ENCODE measurements around the gene DLGAP1.

DLGAP1 gene

DNA sequence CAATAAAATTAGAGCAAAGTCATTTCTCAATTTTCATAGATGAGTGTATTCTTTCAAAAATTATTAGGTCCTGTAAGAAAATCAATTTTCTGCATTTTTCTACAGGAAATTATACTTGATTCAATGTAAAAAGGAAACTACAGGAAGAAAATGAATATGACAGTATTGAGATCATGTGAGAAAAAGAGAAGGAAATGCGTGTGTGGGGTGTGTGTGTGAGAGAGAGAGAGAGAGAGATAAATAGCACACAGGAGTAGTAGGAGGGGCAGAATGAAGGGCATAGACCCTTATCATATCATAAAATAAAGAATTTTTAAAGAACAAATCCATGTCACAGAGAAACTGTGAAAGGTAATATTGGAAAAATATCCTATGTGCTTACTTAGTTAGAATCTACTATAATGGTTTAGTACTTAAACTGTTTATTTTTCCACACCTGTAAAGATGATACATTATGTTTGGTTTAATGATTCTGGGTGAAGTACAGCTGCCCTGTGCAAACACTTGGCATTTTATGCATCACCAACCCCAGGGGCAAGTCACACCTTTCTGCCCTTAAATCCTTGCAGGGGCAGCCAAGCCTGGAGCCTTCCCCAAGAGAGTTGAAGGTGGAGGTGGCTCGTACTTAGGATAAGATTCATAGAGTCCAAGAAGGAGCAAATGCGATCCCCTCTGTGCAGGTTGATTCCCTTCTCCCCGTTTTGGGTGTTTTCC is 728.7 kb downstream of the DLGAP1 start:
- no peak for DNase-seq

DNA sequence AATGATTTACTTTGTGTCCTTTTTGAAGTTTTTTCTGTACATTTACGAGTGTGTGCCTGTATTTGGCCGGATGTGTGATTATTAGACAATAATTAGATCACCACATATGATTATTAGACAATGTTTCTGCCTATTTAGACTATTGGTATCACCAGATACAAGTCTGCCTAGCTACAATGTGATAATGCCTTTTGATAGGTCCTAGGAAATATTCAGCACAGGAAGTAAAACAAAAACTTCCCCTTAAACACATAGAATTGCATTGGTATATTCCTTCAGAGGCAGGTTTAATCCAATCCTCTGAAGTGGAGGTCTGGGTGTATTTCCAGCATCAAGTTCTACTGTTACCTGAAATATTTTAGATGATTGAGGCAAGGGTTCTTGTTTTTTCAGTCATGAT is 730.0 kb downstream of the DLGAP1 start:
- DNase-seq = no peak
- TF ChIP-seq POLR2A (IDR thresholded peaks at IDR 0.05; ENCODE audit: low read length) = no peak
- TF ChIP-seq GATA1 (IDR thresholded peaks at IDR 0.05; ENCODE audit: low read depth, low read length) = no peak

More for the DNA sequence above, 728.7 kb downstream of the DLGAP1 start:
- TF ChIP-seq GATA1 (IDR thresholded peaks at IDR 0.05; ENCODE audit: low read depth, low read length) (no peak), POLR2A (IDR thresholded peaks at IDR 0.05; ENCODE audit: low read length) (no peak)

DNA sequence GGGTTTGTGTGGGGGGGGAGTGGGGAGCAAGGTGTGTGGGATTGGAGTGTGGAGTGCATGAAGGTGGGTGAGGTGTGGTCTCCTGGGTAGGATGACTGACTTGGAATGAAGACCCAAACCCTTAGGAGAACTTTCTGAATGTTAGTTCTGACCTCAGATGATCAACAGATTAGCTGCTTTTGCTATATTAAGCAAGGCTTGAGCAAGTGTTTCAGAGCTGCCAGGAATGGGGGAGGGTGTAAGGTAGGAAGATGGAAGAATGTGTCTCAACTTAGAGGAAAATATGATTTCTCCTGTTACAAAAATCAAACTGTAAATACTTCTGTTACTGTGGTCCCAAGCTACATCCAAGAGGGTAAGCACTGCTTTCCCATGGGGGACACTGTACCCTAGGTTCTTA is 731.6 kb downstream of the DLGAP1 start:
- DNase-seq = peak in 1 of 2 experiments; percentile 43
- TF ChIP-seq GATA1 (IDR thresholded peaks at IDR 0.05; ENCODE audit: low read depth, low read length) = no peak
- TF ChIP-seq POLR2A (IDR thresholded peaks at IDR 0.05; ENCODE audit: low read length) = no peak

DNA sequence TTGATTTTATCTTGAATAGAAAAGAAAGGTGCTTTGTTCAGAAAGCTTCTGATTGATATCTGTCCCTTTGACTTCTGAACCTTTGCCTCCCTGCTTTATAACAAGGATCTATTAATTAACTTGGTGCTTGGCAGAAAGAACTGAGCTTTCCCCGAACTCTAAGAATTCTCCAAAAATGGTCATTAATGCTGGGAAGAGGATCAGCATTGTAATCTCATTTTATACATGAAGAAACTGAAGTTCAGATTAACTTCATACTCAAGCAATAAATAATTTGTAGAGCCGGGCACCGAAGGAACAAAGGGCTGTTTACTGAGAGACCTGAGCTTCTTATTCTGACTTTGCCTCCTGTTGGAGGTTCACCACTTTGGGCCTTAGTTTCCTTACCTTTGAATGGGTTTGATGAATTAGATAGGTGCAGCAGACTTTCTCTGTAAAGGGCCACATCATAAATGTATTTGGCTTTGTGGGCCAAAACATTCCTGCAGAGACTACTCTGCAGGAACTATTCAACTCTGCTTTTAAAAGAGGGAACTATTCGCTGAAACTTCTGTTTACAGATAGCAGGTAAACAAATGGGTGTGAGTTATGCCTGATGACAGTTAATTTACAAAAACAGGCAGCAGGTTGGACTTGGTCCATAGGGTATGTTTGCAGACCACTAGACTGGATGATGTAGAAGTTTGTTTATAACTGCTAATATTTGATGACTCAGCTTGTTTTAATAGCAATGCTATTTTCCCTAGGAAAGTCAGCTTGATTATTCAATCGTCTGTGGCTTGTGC is 732.3 kb downstream of the DLGAP1 start:
- peak; percentile 36 to 50 for DNase-seq
- TF ChIP-seq POLR2A (IDR thresholded peaks at IDR 0.05; ENCODE audit: low read length) = no peak
- no peak for TF ChIP-seq GATA1 (IDR thresholded peaks at IDR 0.05; ENCODE audit: low read depth, low read length)

DNA sequence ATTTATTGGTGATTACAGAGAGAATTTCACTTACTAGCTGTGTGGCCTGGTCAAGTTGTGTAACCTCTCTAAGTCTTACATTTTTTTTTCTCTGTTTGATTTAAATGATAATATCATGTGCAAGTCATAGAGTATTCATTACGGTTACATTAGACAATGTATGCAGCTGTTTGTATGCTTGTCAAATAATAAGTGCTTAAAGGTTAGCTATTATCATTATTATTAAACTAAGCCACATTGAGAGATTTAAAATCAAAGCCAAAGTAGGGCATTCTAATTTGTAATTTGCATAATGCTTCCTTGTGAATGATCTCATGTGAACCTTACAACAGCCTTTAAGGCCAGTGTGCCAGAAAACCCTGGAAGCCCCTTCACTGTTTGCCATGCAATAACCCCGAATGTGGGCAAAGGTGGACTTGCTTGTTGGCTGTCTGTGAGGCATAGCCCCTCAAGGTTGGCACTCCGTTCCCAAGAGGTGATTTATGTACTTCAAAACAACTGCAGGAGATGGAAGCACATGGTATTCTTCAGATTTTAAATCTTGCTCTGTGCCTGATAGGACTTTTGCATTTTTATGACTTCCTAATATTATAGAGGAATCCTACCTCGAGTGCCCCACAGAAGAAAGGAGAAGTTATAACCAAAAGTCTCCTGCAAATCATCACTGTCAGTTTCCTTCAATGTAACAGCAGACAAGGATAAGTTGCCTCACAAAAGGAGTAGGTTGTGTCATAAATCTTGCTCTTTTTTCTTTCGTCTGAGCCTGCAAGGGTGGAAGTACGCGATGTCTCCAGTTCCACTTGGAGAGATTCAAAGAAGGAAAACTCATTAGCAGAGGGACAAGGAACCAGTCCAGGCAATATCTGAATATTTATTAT is 733.1 kb downstream of the DLGAP1 start:
- DNase-seq = no peak
- no peak for TF ChIP-seq POLR2A (IDR thresholded peaks at IDR 0.05; ENCODE audit: low read length)
- no peak for TF ChIP-seq GATA1 (IDR thresholded peaks at IDR 0.05; ENCODE audit: low read depth, low read length)

DNA sequence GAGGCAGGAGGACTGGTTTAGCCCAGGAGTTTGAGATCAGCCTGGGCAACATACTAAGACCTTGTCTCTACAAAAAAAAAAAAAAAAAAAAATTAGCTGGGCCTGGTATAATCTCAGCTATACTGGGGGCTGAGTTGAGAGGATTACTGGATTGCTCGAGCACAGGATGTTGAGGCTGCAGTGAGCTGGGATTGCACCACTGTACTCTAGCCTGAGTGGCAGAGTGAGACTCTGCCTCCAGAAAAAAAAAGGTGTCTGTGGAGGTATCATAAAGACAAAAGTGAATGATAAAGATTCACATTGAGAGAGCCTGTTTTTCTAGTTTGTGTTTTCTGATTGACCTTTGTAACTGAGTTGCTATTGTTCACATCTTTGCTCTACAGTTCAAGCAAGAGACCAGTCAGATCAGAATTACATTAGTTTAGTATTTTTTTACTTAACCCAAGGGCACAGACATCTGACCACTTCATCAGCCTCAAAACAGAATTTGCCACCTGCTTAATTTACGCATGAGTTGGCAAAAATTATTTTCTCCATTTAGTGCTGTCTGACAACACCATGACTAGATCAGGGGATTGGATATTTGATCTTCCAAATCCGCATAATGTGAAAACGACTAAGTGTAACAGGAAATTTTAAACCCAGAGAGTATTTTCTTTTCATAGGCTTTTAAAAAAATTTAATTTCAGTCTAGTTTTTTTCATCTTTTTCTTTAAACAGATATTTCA is 734.1 kb downstream of the DLGAP1 start:
- DNase-seq = no peak
- no peak for TF ChIP-seq POLR2A (IDR thresholded peaks at IDR 0.05; ENCODE audit: low read length)

DNA sequence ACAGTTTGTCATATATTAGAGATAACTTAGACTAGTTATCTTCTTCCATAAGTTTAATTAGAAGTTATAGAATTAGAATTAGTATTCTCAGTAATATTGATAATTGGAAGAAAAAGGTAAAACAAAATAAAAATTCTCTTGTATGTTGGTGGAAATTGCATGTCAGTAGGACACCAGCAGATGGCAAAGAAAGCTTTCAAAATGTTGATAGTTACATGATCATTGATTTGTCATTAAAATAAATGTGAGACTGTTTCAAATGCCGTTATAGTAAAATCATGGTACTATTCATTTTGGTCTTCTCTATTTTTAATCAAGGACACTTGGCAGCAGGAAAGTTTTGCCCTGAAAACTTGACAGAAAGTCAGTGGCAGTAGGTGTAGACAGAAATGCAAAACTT is 734.9 kb downstream of the DLGAP1 start:
- TF ChIP-seq GATA1 (IDR thresholded peaks at IDR 0.05; ENCODE audit: low read depth, low read length) (no peak), POLR2A (IDR thresholded peaks at IDR 0.05; ENCODE audit: low read length) (no peak)
- no peak for DNase-seq

DNA sequence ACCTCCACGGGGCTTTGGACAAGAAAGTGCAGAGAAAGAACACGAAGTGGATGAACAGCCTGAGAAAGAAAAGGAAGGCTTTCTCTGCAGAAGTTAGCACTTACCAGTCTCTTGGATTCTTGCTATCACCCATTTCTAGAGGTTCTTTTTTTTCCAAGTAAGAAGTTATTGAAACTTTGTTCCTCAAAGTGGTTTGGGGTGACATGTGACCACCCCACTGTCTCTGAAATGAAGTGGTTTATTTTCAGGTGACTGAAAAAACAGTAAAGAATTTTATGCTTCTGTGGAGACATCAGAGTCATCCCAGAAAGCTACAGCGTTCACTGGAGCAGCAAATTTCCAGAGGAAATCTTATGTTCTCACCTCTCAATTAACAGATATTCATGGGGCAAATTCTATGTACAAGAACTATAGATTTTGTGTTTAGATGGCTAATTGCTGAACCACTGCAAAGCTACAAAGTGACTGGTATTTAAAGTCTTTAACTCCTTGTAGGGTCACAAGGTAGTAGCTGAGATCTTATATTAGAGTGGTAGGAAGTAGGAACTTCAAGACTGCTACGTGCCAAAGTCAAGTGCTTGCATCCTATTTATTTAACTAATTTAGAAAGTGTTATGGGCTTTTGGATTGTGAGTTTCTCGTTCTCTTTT is 737.6 kb downstream of the DLGAP1 start:
- TF ChIP-seq POLR2A (IDR thresholded peaks at IDR 0.05; ENCODE audit: low read length) (no peak), GATA1 (IDR thresholded peaks at IDR 0.05; ENCODE audit: low read depth, low read length) (no peak)
- DNase-seq = no peak

DNA sequence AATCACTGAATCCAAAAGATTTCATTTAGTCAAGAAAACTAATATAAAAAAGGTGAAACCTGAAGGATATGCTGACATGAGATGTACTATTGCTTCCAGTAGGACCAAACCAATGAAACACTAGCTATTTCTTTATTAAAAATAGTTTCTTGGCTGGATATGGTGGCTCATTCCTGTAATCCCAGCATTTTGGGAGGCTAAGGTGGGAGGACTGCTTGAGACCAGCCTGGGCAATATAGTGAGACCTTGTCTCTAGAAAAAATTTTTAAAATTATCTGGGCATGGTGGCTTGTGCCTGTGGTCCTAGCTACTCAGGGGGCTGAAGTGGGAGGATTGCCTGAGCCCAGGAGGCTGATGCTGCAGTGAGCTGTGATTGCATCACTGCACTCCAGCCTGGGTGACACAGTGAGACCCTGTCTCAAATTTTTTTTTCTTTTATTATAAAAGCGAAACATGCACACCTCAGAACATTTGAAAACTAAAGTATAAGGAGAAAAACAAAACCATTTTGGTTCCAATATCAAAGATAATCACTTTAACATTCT is 738.9 kb downstream of the DLGAP1 start:
- no peak for TF ChIP-seq POLR2A (IDR thresholded peaks at IDR 0.05; ENCODE audit: low read length)
- no peak for TF ChIP-seq GATA1 (IDR thresholded peaks at IDR 0.05; ENCODE audit: low read depth, low read length)

DNA sequence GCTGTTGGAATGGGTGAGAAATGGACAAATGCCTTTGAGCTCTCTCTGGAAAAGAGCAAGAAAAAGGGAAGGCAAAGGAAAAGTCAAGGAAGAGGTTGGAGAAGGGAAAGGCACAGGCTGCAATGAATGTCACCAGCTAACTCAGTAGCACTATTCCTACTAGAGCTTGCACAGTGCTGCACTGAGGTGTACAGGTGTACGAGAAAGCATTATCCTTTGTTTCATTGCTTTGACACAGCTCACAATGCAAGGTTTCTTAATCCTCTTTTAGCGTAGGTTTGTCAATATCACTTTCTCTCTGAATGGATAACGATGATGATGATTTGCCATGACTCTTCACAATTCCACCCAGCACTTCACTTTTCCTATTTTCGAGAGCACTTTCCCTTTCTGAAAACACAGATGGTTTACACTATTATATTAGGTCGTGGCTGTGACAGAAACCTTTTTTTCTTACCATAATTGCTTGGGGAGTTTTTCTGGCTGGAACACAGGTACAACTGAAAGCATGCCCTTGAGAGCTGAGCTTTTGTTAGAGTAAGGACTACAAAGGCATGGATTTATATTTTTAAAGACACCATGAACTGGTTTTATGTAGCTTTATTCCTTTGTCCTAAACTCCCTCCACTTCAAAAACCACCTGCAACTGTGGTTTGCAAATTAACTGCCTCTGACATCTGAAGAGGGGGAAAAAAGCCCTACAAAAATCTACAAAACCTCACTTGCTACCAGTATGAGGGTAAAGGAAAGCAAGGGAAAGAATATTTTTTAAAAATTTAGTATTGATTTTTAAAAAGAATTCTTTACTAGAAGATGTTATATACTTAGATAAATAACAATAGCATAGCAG is 739.7 kb downstream of the DLGAP1 start:
- no peak for DNase-seq
- TF ChIP-seq GATA1 (IDR thresholded peaks at IDR 0.05; ENCODE audit: low read depth, low read length) (no peak), POLR2A (IDR thresholded peaks at IDR 0.05; ENCODE audit: low read length) (no peak)

More for the DNA sequence above, 738.9 kb downstream of the DLGAP1 start:
- DNase-seq = no peak

DNA sequence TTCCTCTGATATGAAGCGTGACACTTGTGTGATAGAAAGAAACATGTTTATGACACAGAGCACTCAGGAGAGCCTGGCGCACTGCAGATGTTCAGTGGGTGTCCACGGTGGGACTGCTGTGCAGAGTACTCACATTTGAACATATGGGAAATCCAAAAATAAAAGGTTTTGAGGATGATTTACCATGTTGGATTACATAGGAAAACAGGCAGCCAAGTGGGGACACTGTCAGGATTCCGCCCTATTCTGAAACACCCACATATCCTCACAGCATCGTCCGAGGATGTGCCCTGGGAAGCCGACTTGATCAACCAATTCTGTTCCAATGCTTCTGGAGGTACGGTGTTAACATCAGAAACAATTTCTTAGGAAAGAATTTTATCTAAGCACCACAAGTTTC is 741.4 kb downstream of the DLGAP1 start:
- no peak for DNase-seq
- TF ChIP-seq GATA1 (IDR thresholded peaks at IDR 0.05; ENCODE audit: low read depth, low read length) (no peak), POLR2A (IDR thresholded peaks at IDR 0.05; ENCODE audit: low read length) (no peak)

DNA sequence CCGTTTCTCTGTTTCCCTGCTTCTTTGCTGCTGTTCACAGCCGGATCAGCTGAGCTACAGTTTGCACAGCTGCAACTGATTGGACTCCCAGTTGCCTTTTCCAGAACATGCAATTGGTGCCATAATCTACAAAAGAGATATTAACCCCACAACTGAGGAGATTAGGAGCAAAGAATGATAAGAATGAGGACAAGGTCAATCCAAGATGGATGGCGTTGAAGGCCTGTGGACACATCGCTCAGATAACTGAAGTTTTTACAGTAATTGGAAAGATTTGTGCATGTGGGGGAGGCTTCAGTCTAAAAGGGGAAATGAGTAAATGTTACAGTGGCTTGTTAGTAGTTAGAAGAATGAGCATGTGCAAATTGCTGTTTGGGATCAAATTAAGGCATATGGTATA is 741.9 kb downstream of the DLGAP1 start:
- no peak for DNase-seq
- no peak for TF ChIP-seq POLR2A (IDR thresholded peaks at IDR 0.05; ENCODE audit: low read length)
- no peak for TF ChIP-seq GATA1 (IDR thresholded peaks at IDR 0.05; ENCODE audit: low read depth, low read length)

Data from erythroblast (primary cell).